ENCODE measurements around the gene ABO. TPM values are rescaled to one million over a fixed set of nuclear protein-coding genes. Genes with fewer than 3 reads are reported as not detected.
"Not testable (repeated sequence)": the region's sequence is repeated elsewhere in the genome, so short reads cannot be mapped to it uniquely, and the experiment has no call there.

The ABO gene
- polyA plus RNA-seq, 3 donors from 2014 or later: 0.03 TPM; not detected in 2

GRCh38 chr9:133227996-133228395, 47.0 kb downstream of the ABO start:
- H3K4me1 Mint-ChIP-seq; H3K27ac Mint-ChIP-seq; H3K36me3 Mint-ChIP-seq; DNase-seq; H3K9me3 Mint-ChIP-seq; H3K4me3 Mint-ChIP-seq; H3K27me3 Mint-ChIP-seq (ENCODE audit: low read depth in 3 of 3): not testable (repeated sequence)

- Mint-ChIP-seq H3K4me1 (no peaks in the 10 kb centered on the region), H3K9me3 (no peaks in the 10 kb centered on the region), H3K36me3 (no peaks in the 10 kb centered on the region), H3K27ac (no peak overlapping the region), H3K4me3 (no peak overlapping the region), H3K27me3 (ENCODE audit: low read depth in 3 of 3) (peaks cover 0 to 6% (median 2%) of the 10 kb centered on the region in 3 donors)
- no peak for DNase-seq
These were observed 47.6 kb downstream of the ABO start for GRCh38 chr9:133227242-133227860.

GRCh38 chr9:133226219-133227171, 48.5 kb downstream of the ABO start:
- Mint-ChIP-seq H3K9me3 (no peaks in the 10 kb centered on the region), H3K36me3 (no peaks in the 10 kb centered on the region), H3K27me3 (ENCODE audit: low read depth in 3 of 3) (peaks cover 0 to 6% (median 2%) of the 10 kb centered on the region in 3 donors), H3K27ac (no peak overlapping the region), H3K4me1 (no peaks in the 10 kb centered on the region), H3K4me3 (no peak overlapping the region)
- no peak for DNase-seq

GRCh38 chr9:133225171-133226011, 49.6 kb downstream of the ABO start:
- no peaks in the 10 kb centered on the region for H3K4me1 Mint-ChIP-seq
- H3K27ac Mint-ChIP-seq: no peak overlapping the region
- H3K27me3 Mint-ChIP-seq (ENCODE audit: low read depth in 3 of 3): peaks cover 2 to 6% (median 3%) of the 10 kb centered on the region in 3 donors
- no peak for DNase-seq
- no peaks in the 10 kb centered on the region for H3K9me3 Mint-ChIP-seq
- no peaks in the 10 kb centered on the region for H3K36me3 Mint-ChIP-seq
- no peak overlapping the region for H3K4me3 Mint-ChIP-seq

GRCh38 chr9:133224762-133225161, 50.2 kb downstream of the ABO start:
- no peak for DNase-seq
- no peaks in the 10 kb centered on the region for H3K9me3 Mint-ChIP-seq
- H3K27me3 Mint-ChIP-seq (ENCODE audit: low read depth in 3 of 3): peaks cover 2 to 6% (median 5%) of the 10 kb centered on the region in 3 donors
- H3K36me3 Mint-ChIP-seq: no peaks in the 10 kb centered on the region
- no peak overlapping the region for H3K27ac Mint-ChIP-seq
- H3K4me3 Mint-ChIP-seq: no peak overlapping the region
- H3K4me1 Mint-ChIP-seq: no peaks in the 10 kb centered on the region

GRCh38 chr9:133223159-133223756, 51.7 kb downstream of the ABO start:
- H3K27me3 Mint-ChIP-seq (ENCODE audit: low read depth in 3 of 3); H3K27ac Mint-ChIP-seq; H3K36me3 Mint-ChIP-seq: not testable (repeated sequence)

GRCh38 chr9:133221994-133222393, 53.0 kb downstream of the ABO start:
- not testable (repeated sequence) for DNase-seq, H3K4me1 Mint-ChIP-seq, H3K4me3 Mint-ChIP-seq, H3K9me3 Mint-ChIP-seq, H3K36me3 Mint-ChIP-seq, H3K27ac Mint-ChIP-seq
- peaks cover 5 to 11% (median 7%) of the 10 kb centered on the region in 3 donors for H3K27me3 Mint-ChIP-seq (ENCODE audit: low read depth in 3 of 3)

More at GRCh38 chr9:133223159-133223756, 51.7 kb downstream of the ABO start:
- not testable (repeated sequence) for H3K9me3 Mint-ChIP-seq, H3K4me1 Mint-ChIP-seq, H3K4me3 Mint-ChIP-seq, DNase-seq

GRCh38 chr9:133221177-133221809, 53.7 kb downstream of the ABO start:
- Mint-ChIP-seq H3K4me3 (no peak overlapping the region), H3K4me1 (no peaks in the 10 kb centered on the region), H3K27me3 (ENCODE audit: low read depth in 3 of 3) (peaks cover 7 to 11% (median 8%) of the 10 kb centered on the region in 3 donors), H3K27ac (no peak overlapping the region), H3K36me3 (no peaks in the 10 kb centered on the region), H3K9me3 (no peaks in the 10 kb centered on the region)
- no peak for DNase-seq

GRCh38 chr9:133218049-133218975, 56.7 kb downstream of the ABO start:
- not testable (repeated sequence) for H3K4me1 Mint-ChIP-seq, H3K27ac Mint-ChIP-seq, H3K4me3 Mint-ChIP-seq, H3K36me3 Mint-ChIP-seq, DNase-seq, H3K9me3 Mint-ChIP-seq
- H3K27me3 Mint-ChIP-seq (ENCODE audit: low read depth in 3 of 3): peaks cover 5 to 17% (median 13%) of the 10 kb centered on the region in 3 donors

GRCh38 chr9:133217333-133217988, 57.5 kb downstream of the ABO start:
- not testable (repeated sequence) for H3K36me3 Mint-ChIP-seq, H3K4me3 Mint-ChIP-seq, H3K4me1 Mint-ChIP-seq, H3K9me3 Mint-ChIP-seq, DNase-seq, H3K27ac Mint-ChIP-seq
- peaks cover 5 to 15% (median 13%) of the 10 kb centered on the region in 3 donors for H3K27me3 Mint-ChIP-seq (ENCODE audit: low read depth in 3 of 3)

- not testable (repeated sequence) for H3K4me1 Mint-ChIP-seq, H3K36me3 Mint-ChIP-seq, H3K4me3 Mint-ChIP-seq, H3K27ac Mint-ChIP-seq, DNase-seq, H3K9me3 Mint-ChIP-seq
- peaks cover 7 to 23% (median 8%) of the 10 kb centered on the region in 3 donors for H3K27me3 Mint-ChIP-seq (ENCODE audit: low read depth in 3 of 3)
These were observed 60.7 kb downstream of the ABO start for GRCh38 chr9:133214276-133214675.

- Mint-ChIP-seq H3K27me3 (ENCODE audit: low read depth in 3 of 3) (peaks cover 2 to 17% (median 5%) of the 10 kb centered on the region in 3 donors), H3K4me3 (no peak overlapping the region), H3K9me3 (peaks cover 0 to 2% (median 0%) of the 10 kb centered on the region in 6 donors), H3K36me3 (no peaks in the 10 kb centered on the region), H3K27ac (no peak overlapping the region), H3K4me1 (no peaks in the 10 kb centered on the region)
- no peak for DNase-seq
These were observed 64.4 kb downstream of the ABO start for GRCh38 chr9:133210609-133211008.
